Neural cell (in vitro differentiated cells): ENCODE measurements around the gene ATP6V0A4. TPM values are rescaled to one million over a fixed set of nuclear protein-coding genes. Genes with fewer than 3 reads are reported as not detected.

ENCODE experiments used
- H2AFZ ChIP-seq: fragments of 200-600, 300-800 bp; sonication (generic), shearing (Covaris generic); 2 replicates; pipeline ENCODE4 v1.6.0; 2014; ENCODE audit warnings: low read depth, mild to moderate bottlenecking, antibody characterized with exemption, low read length, moderate library complexity
- H3F3A ChIP-seq: fragments of 200-600 bp; shearing (Covaris generic); 2 replicates; pipeline ENCODE4 v1.6.1; 2016; ENCODE audit warnings: mild to moderate bottlenecking, moderate library complexity, mixed read lengths, antibody characterized with exemption, low read length; ENCODE audit not compliant: insufficient read depth, poor library complexity, severe bottlenecking
- H3K27ac ChIP-seq: fragments of 200-600, 300-800 bp; sonication (generic), shearing (Covaris generic); 2 replicates; pipeline ENCODE4 v1.5.1; 2014; ENCODE audit warnings: mild to moderate bottlenecking, low read length, moderate library complexity
- H3K27me3 ChIP-seq: fragments of 300-800, 200-600 bp; sonication (generic), shearing (Covaris generic); 2 replicates; pipeline ENCODE4 v1.6.0; 2014; ENCODE audit warnings: mild to moderate bottlenecking, low read depth, low read length, moderate library complexity; ENCODE audit not compliant: insufficient read depth
- H3K36me3 ChIP-seq: fragments of 300-800, 200-600 bp; sonication (generic), shearing (Covaris generic); 2 replicates; pipeline ENCODE4 v1.5.1; 2014; ENCODE audit warnings: mild to moderate bottlenecking, antibody characterized with exemption, low read length, moderate library complexity; ENCODE audit not compliant: insufficient read depth
- H3K4me2 ChIP-seq: fragments of 300-800, 200-600 bp; sonication (generic), shearing (Covaris generic); 2 replicates; pipeline ENCODE4 v1.6.0; 2014; ENCODE audit warnings: mild to moderate bottlenecking, low read length
- H3K4me3 ChIP-seq: fragments of 300-800, 200-600 bp; sonication (generic), shearing (Covaris generic); 2 replicates; pipeline ENCODE4 v1.5.1; 2014; ENCODE audit warnings: mild to moderate bottlenecking, low read length, moderate library complexity
- H3K79me2 ChIP-seq: fragments of 200-600 bp; shearing (Covaris generic); replicated peaks from 2 replicates; pipeline ENCODE4 v1.6.0; 2014; ENCODE audit warnings: mild to moderate bottlenecking, low read length, moderate library complexity; ENCODE audit not compliant: insufficient read depth
- H3K9ac ChIP-seq: fragments of 300-800, 200-600 bp; sonication (generic), shearing (Covaris generic); 2 replicates; pipeline ENCODE4 v1.6.1; 2016; ENCODE audit warnings: mild to moderate bottlenecking, low read length, mixed read lengths
- H3K9me2 ChIP-seq: fragments of 200-600 bp; shearing (Covaris generic); 2 replicates; pipeline ENCODE4 v1.6.1; 2016; ENCODE audit warnings: mild to moderate bottlenecking, low read length, mixed read lengths; ENCODE audit not compliant: insufficient read depth
- H3K9me3 ChIP-seq: fragments of 200-600, 300-800 bp; sonication (generic), shearing (Covaris generic); 2 replicates; pipeline ENCODE4 v1.6.1; 2016; ENCODE audit warnings: mild to moderate bottlenecking, mixed run types, low read length, moderate library complexity, mixed read lengths
- H4K20me1 ChIP-seq: fragments of 200-600 bp; shearing (Covaris generic); 2 replicates; pipeline ENCODE4 v1.6.1; 2016; ENCODE audit warnings: mild to moderate bottlenecking, mixed run types; ENCODE audit not compliant: insufficient read depth
- EP300 ChIP-seq: fragments of 450-650 bp; conservative IDR thresholded peaks from 2 replicates; pipeline ENCODE4 v1.6.1; 2014; ENCODE audit warnings: antibody characterized with exemption, mild to moderate bottlenecking, moderate library complexity; ENCODE audit not compliant: poor library complexity, severe bottlenecking
- EZH2 ChIP-seq: fragments of 200-600, 300-800 bp; shearing (Covaris generic), sonication (generic); IDR thresholded peaks from 2 replicates; pipeline ENCODE4 v1.6.1; 2014; ENCODE audit warnings: antibody characterized with exemption, low read length, borderline replicate concordance, mild to moderate bottlenecking; ENCODE audit not compliant: insufficient read depth, poor library complexity, severe bottlenecking
- MXI1 ChIP-seq: fragments of 450-650 bp; conservative IDR thresholded peaks from 2 replicates; pipeline ENCODE4 v1.6.1; 2014; ENCODE audit warnings: antibody characterized with exemption, mild to moderate bottlenecking; ENCODE audit not compliant: poor library complexity, severe bottlenecking
- POLR2AphosphoS5 ChIP-seq: IDR thresholded peaks from 2 replicates; pipeline ENCODE4 v1.6.1; 2012
- RAD21 ChIP-seq: fragments of 450-650 bp; conservative IDR thresholded peaks from 2 replicates; pipeline ENCODE4 v1.6.1; 2014; ENCODE audit warnings: antibody characterized with exemption, mild to moderate bottlenecking, moderate library complexity
- SMC3 ChIP-seq: fragments of 450-650 bp; conservative IDR thresholded peaks from 2 replicates; pipeline ENCODE4 v1.6.1; 2014; ENCODE audit warnings: antibody characterized with exemption, mild to moderate bottlenecking, moderate library complexity; ENCODE audit not compliant: poor library complexity
- TAF1 ChIP-seq: IDR thresholded peaks from 2 replicates; pipeline ENCODE4 v1.6.1; 2012; ENCODE audit warnings: low read depth
- polyA plus RNA-seq: library from polyadenylated mRNA; depleted of rRNA; stranded (reverse); fragments of >200 nt; gene quantifications from 2 replicates; pipeline ENCODE4 v1.2.3, GENCODE V29; 2014
- TF ChIP-seq, protein P1 (sequence below): fragments of 450-650 bp; IDR thresholded peaks from 2 replicates; pipeline ENCODE4 v1.5.1; 2014; ENCODE audit warnings: antibody characterized with exemption, mild to moderate bottlenecking, moderate library complexity; ENCODE audit not compliant: poor library complexity, severe bottlenecking
- TF ChIP-seq, protein P2 (sequence below): IDR thresholded peaks from 2 replicates; pipeline ENCODE4 v1.6.1; 2012; ENCODE audit warnings: borderline replicate concordance

The ATP6V0A4 gene
- polyA plus RNA-seq, 1 donor from 2014 or later = 0.81 TPM

DNA sequence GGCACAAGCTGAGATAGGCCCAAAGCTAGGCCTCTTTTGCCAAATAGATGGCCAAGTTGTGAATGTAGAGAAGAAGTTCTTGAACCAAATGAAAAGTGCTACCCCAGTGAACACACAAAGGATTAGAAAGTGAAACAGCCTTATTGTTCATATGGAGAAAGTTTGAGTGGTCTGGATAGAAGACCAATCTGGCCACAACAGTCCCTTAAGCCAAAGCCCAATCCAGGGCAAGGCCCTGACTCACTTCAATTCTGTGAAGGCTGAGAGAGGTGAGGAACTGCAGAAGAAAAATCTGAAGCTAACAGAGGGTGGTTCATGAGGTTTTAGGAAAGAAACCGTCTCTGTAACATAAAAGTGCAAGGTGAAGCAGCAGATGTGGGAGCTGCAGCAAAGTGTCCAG, 18.7 kb upstream of the ATP6V0A4 start:
- H3K9ac ChIP-seq = no peak overlapping the region
- H4K20me1 ChIP-seq = no peaks in the 10 kb centered on the region
- H3K79me2 ChIP-seq = no peaks in the 10 kb centered on the region
- no peaks in the 10 kb centered on the region for H3K9me3 ChIP-seq
- H3K27ac ChIP-seq = no peak overlapping the region
- no peaks in the 10 kb centered on the region for H3K36me3 ChIP-seq
- no peaks in the 10 kb centered on the region for H3K27me3 ChIP-seq
- H3K9me2 ChIP-seq = no peaks in the 10 kb centered on the region
- no peak overlapping the region for H2AFZ ChIP-seq
- no peak overlapping the region for H3K4me3 ChIP-seq
- H3F3A ChIP-seq = no peaks in the 10 kb centered on the region
- no peak overlapping the region for H3K4me2 ChIP-seq
- TF ChIP-seq RAD21 (no peak), EP300 (no peak), TAF1 (no peak), SMC3 (no peak), MXI1 (no peak), POLR2AphosphoS5 (no peak), EZH2 (no peak)
- TF ChIP-seq, protein P1, sequence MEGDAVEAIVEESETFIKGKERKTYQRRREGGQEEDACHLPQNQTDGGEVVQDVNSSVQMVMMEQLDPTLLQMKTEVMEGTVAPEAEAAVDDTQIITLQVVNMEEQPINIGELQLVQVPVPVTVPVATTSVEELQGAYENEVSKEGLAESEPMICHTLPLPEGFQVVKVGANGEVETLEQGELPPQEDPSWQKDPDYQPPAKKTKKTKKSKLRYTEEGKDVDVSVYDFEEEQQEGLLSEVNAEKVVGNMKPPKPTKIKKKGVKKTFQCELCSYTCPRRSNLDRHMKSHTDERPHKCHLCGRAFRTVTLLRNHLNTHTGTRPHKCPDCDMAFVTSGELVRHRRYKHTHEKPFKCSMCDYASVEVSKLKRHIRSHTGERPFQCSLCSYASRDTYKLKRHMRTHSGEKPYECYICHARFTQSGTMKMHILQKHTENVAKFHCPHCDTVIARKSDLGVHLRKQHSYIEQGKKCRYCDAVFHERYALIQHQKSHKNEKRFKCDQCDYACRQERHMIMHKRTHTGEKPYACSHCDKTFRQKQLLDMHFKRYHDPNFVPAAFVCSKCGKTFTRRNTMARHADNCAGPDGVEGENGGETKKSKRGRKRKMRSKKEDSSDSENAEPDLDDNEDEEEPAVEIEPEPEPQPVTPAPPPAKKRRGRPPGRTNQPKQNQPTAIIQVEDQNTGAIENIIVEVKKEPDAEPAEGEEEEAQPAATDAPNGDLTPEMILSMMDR = no peak
- TF ChIP-seq, protein P2, sequence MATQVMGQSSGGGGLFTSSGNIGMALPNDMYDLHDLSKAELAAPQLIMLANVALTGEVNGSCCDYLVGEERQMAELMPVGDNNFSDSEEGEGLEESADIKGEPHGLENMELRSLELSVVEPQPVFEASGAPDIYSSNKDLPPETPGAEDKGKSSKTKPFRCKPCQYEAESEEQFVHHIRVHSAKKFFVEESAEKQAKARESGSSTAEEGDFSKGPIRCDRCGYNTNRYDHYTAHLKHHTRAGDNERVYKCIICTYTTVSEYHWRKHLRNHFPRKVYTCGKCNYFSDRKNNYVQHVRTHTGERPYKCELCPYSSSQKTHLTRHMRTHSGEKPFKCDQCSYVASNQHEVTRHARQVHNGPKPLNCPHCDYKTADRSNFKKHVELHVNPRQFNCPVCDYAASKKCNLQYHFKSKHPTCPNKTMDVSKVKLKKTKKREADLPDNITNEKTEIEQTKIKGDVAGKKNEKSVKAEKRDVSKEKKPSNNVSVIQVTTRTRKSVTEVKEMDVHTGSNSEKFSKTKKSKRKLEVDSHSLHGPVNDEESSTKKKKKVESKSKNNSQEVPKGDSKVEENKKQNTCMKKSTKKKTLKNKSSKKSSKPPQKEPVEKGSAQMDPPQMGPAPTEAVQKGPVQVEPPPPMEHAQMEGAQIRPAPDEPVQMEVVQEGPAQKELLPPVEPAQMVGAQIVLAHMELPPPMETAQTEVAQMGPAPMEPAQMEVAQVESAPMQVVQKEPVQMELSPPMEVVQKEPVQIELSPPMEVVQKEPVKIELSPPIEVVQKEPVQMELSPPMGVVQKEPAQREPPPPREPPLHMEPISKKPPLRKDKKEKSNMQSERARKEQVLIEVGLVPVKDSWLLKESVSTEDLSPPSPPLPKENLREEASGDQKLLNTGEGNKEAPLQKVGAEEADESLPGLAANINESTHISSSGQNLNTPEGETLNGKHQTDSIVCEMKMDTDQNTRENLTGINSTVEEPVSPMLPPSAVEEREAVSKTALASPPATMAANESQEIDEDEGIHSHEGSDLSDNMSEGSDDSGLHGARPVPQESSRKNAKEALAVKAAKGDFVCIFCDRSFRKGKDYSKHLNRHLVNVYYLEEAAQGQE = no peak

DNA sequence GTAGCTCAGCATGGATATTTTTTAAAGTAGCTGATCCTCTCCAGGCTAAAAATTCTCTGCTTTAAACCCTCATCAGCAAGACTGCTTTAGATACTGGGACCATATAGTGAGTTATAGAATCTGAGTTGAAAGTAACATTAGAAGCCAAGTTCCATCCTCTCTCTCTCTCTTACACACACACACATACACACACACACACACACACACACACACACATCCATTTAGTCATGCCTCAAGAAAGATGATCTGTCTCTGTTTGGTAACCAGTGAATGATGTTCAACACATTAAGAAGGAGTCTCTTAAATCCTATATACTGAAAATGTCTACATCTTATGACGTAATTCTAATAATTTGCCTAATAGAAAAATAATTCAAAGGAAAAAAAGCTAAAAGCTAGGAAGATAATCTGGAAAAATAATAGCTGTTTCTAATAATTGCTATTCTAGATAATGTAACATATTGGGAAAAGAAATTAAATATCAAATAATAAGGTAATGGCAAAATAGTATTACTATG, 16.9 kb upstream of the ATP6V0A4 start:
- no peak overlapping the region for H3K9ac ChIP-seq
- no peaks in the 10 kb centered on the region for H3F3A ChIP-seq
- no peaks in the 10 kb centered on the region for H3K27me3 ChIP-seq
- no peaks in the 10 kb centered on the region for H3K36me3 ChIP-seq
- no peak overlapping the region for H3K4me3 ChIP-seq
- H3K9me3 ChIP-seq = no peaks in the 10 kb centered on the region
- H3K4me2 ChIP-seq = no peak overlapping the region
- TF ChIP-seq MXI1 (no peak), SMC3 (no peak), RAD21 (no peak), EP300 (no peak), TAF1 (no peak), EZH2 (no peak)
- TF ChIP-seq, protein P1 = no peak
- no peak overlapping the region for H3K27ac ChIP-seq
- H3K9me2 ChIP-seq = no peaks in the 10 kb centered on the region
- no peaks in the 10 kb centered on the region for H4K20me1 ChIP-seq
- no peaks in the 10 kb centered on the region for H3K79me2 ChIP-seq
- no peak overlapping the region for H2AFZ ChIP-seq
